Endothelial cell (in vitro differentiated cells): ENCODE measurements around the gene HCRTR2. TPM values are rescaled to one million over a fixed set of nuclear protein-coding genes. Genes with fewer than 3 reads are reported as not detected.

Source experiments
- DNase-seq: peaks from one replicate; pipeline ENCODE4 v3.0.0; 2021; ENCODE audit warnings: low spot score
- H3K27ac Mint-ChIP-seq: one replicate; pipeline ENCODE4 v1.8.0; 2021; ENCODE audit warnings: mixed read lengths, inconsistent platforms; ENCODE audit not compliant: unreplicated experiment
- H3K27me3 Mint-ChIP-seq: one replicate; pipeline ENCODE4 v1.8.0; 2021; ENCODE audit warnings: mild to moderate bottlenecking, moderate library complexity, mixed read lengths, inconsistent platforms; ENCODE audit not compliant: unreplicated experiment
- H3K36me3 Mint-ChIP-seq: one replicate; pipeline ENCODE4 v1.8.0; 2021; ENCODE audit warnings: mild to moderate bottlenecking, low read depth, mixed read lengths, inconsistent platforms; ENCODE audit not compliant: unreplicated experiment
- H3K4me1 Mint-ChIP-seq: one replicate; pipeline ENCODE4 v1.8.0; 2021; ENCODE audit warnings: mild to moderate bottlenecking, mixed read lengths, inconsistent platforms; ENCODE audit not compliant: unreplicated experiment
- H3K4me3 Mint-ChIP-seq: one replicate; pipeline ENCODE4 v1.8.0; 2021; ENCODE audit warnings: mild to moderate bottlenecking, mixed read lengths, inconsistent platforms; ENCODE audit not compliant: unreplicated experiment
- H3K9me3 Mint-ChIP-seq: one replicate; pipeline ENCODE4 v1.8.0; 2021; ENCODE audit warnings: mixed read lengths, inconsistent platforms; ENCODE audit not compliant: unreplicated experiment
- CTCF ChIP-seq: fragments of 200-600 bp; sonication (generic); IDR thresholded peaks from one replicate; pipeline ENCODE4 v1.5.0; 2021; ENCODE audit warnings: antibody characterized with exemption; ENCODE audit not compliant: unreplicated experiment
- total RNA-seq: library from RNA; stranded (reverse); fragmentation: NEBNext Ultra II Directional; extraction: Animal tissue kit (Norgen Biotek cat#: 25700); gene quantifications from one replicate; pipeline ENCODE4 v1.2.1, GENCODE V29; 2021; ENCODE audit not compliant: unreplicated experiment

Gene HCRTR2
- total RNA-seq, 1 donor from 2014 or later = not detected

GRCh38 chr6:55210952-55211351 lies 36.6 kb downstream of the HCRTR2 start:
- no peak for DNase-seq
- H3K36me3 Mint-ChIP-seq = no peaks in the 10 kb centered on the region
- no peaks in the 10 kb centered on the region for H3K27me3 Mint-ChIP-seq
- no peaks in the 10 kb centered on the region for H3K4me1 Mint-ChIP-seq
- no peak for TF ChIP-seq CTCF
- H3K27ac Mint-ChIP-seq = no peak overlapping the region
- H3K9me3 Mint-ChIP-seq = no peaks in the 10 kb centered on the region
- no peak overlapping the region for H3K4me3 Mint-ChIP-seq

DNA sequence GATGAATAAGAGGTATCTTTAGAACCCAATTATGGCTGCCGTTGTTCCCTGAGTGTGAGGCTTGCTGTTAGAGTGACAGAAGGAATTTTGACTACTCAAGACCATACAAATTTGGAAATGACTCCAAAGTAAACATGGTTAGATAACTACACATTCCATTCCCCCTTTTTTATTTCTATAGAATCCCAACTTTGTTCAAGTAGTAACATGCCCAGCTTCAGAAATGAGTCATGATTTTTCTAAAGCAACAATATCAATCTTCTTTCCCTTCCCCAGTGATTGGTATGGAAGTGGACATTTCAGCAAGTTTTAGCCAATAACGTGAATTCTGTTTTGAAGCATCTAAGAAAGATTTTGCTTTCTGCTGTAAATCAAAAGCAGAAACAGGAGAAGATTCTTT lies 37.8 kb downstream of the HCRTR2 start:
- no peak for TF ChIP-seq CTCF
- no peak overlapping the region for H3K27ac Mint-ChIP-seq
- no peak overlapping the region for H3K4me3 Mint-ChIP-seq
- no peaks in the 10 kb centered on the region for H3K27me3 Mint-ChIP-seq
- H3K9me3 Mint-ChIP-seq = no peaks in the 10 kb centered on the region
- no peak for DNase-seq
- H3K36me3 Mint-ChIP-seq = no peaks in the 10 kb centered on the region
- no peaks in the 10 kb centered on the region for H3K4me1 Mint-ChIP-seq

GRCh38 chr6:55220961-55221360 lies 46.6 kb downstream of the HCRTR2 start:
- Mint-ChIP-seq H3K36me3 (no peaks in the 10 kb centered on the region), H3K9me3 (no peaks in the 10 kb centered on the region), H3K27ac (no peak overlapping the region), H3K4me3 (no peak overlapping the region), H3K27me3 (no peaks in the 10 kb centered on the region), H3K4me1 (no peaks in the 10 kb centered on the region)
- no peak for TF ChIP-seq CTCF
- no peak for DNase-seq

DNA sequence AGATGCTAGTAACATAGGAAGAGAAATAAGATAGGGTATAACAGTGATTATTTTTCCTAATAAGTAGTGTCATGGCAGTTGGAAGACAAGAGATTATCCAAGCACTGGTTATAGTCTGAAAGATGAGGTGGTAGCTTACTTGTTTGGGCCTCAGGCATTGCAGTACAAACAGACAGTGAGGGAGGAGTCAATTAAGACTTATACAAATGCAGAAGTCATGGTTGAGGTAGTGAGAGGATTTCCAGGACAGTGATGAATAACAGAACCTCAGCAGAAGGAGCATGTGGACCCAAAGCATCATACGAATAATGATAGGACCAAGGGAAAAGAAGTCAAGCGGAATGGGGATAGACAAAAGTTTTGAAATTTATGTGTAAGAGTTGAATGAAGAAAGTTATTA lies 53.5 kb downstream of the HCRTR2 start:
- Mint-ChIP-seq H3K9me3 (no peaks in the 10 kb centered on the region), H3K4me1 (no peaks in the 10 kb centered on the region), H3K4me3 (no peak overlapping the region), H3K27ac (no peak overlapping the region), H3K27me3 (no peaks in the 10 kb centered on the region), H3K36me3 (no peaks in the 10 kb centered on the region)
- no peak for TF ChIP-seq CTCF
- no peak for DNase-seq

- no peaks in the 10 kb centered on the region for H3K9me3 Mint-ChIP-seq
- no peak overlapping the region for H3K4me3 Mint-ChIP-seq
- peaks cover 7% of the 10 kb centered on the region for H3K4me1 Mint-ChIP-seq
- no peak for TF ChIP-seq CTCF
- no peaks in the 10 kb centered on the region for H3K27me3 Mint-ChIP-seq
- H3K27ac Mint-ChIP-seq = no peak overlapping the region
- no peaks in the 10 kb centered on the region for H3K36me3 Mint-ChIP-seq
- no peak for DNase-seq
These were observed 64.8 kb downstream of the HCRTR2 start for GRCh38 chr6:55239099-55239498.
